KMS-11 (cell line): ENCODE data around the gene RHOU.

Source experiments
- H2AFZ ChIP-seq: fragments of 200-600 bp; sonication (generic); 2 replicates; pipeline ENCODE4 v1.6.1; 2016; ENCODE audit warnings: antibody characterized with exemption, mixed run types, low read depth
- H3K27ac ChIP-seq: fragments of 200-600 bp; sonication (generic); 2 replicates; pipeline ENCODE4 v1.6.1; 2016; ENCODE audit warnings: mild to moderate bottlenecking, mixed run types
- H3K27me3 ChIP-seq: fragments of 200-600 bp; sonication (generic); 2 replicates; pipeline ENCODE4 v1.6.1; 2017; ENCODE audit warnings: mild to moderate bottlenecking, low read depth, mixed run types, moderate library complexity; ENCODE audit not compliant: insufficient read depth
- H3K36me3 ChIP-seq: fragments of 200-600 bp; sonication (generic); 2 replicates; pipeline ENCODE4 v1.6.1; 2017; ENCODE audit warnings: mild to moderate bottlenecking, mixed run types; ENCODE audit not compliant: insufficient read depth
- H3K4me1 ChIP-seq: fragments of 200-600 bp; sonication (generic); 2 replicates; pipeline ENCODE4 v1.6.1; 2016; ENCODE audit warnings: mild to moderate bottlenecking, low read depth, mixed run types; ENCODE audit not compliant: poor library complexity, severe bottlenecking
- H3K4me2 ChIP-seq: fragments of 200-600 bp; sonication (generic); 2 replicates; pipeline ENCODE4 v1.7.0; 2016; ENCODE audit warnings: mild to moderate bottlenecking, mixed run types
- H3K4me3 ChIP-seq: fragments of 200-600 bp; sonication (generic); IDR thresholded peaks from 2 replicates; pipeline ENCODE4 v1.6.1; 2017; ENCODE audit warnings: low read depth, low read length, mixed read lengths; ENCODE audit not compliant: insufficient read depth
- H3K79me2 ChIP-seq: fragments of 200-600 bp; sonication (generic); 2 replicates; pipeline ENCODE4 v1.6.1; 2016; ENCODE audit warnings: low read depth, mixed run types; ENCODE audit not compliant: insufficient read depth
- H3K9ac ChIP-seq: fragments of 200-600 bp; sonication (generic); 2 replicates; pipeline ENCODE4 v1.6.1; 2016; ENCODE audit warnings: mild to moderate bottlenecking, mixed run types
- H4K20me1 ChIP-seq: fragments of 200-600 bp; sonication (generic); 2 replicates; pipeline ENCODE4 v1.6.1; 2016; ENCODE audit warnings: mild to moderate bottlenecking, mixed run types; ENCODE audit not compliant: insufficient read depth
- CTCF ChIP-seq: fragments of 200-600 bp; sonication (generic); conservative IDR thresholded peaks from 2 replicates; pipeline ENCODE4 v1.6.1; 2017; ENCODE audit warnings: low read depth, mild to moderate bottlenecking, antibody characterized with exemption, low read length, moderate library complexity, mixed read lengths

The RHOU gene

GRCh38 chr1:228778026-228778425 is 42.7 kb downstream of the RHOU start:
- no peak for TF ChIP-seq CTCF
- Histone ChIP-seq H3K27ac (no peak overlapping the region), H3K4me2 (no peak overlapping the region), H2AFZ (no peak overlapping the region), H3K9ac (no peak overlapping the region), H3K4me1 (no peaks in the 10 kb centered on the region), H3K27me3 (no peaks in the 10 kb centered on the region), H3K36me3 (no peaks in the 10 kb centered on the region), H4K20me1 (no peaks in the 10 kb centered on the region), H3K79me2 (no peaks in the 10 kb centered on the region), H3K4me3 (no peak overlapping the region)

GRCh38 chr1:228778466-228778865 is 43.2 kb downstream of the RHOU start:
- Histone ChIP-seq H3K79me2 (no peaks in the 10 kb centered on the region), H3K9ac (no peak overlapping the region), H3K4me2 (no peak overlapping the region), H3K4me3 (no peak overlapping the region), H3K4me1 (no peaks in the 10 kb centered on the region), H4K20me1 (no peaks in the 10 kb centered on the region), H3K27me3 (no peaks in the 10 kb centered on the region), H2AFZ (no peak overlapping the region), H3K36me3 (no peaks in the 10 kb centered on the region), H3K27ac (no peak overlapping the region)
- TF ChIP-seq CTCF, result no peak

- H3K27me3 ChIP-seq, result no peaks in the 10 kb centered on the region
- H4K20me1 ChIP-seq, result no peaks in the 10 kb centered on the region
- no peaks in the 10 kb centered on the region for H3K36me3 ChIP-seq
- H3K9ac ChIP-seq, result no peak overlapping the region
- no peak overlapping the region for H2AFZ ChIP-seq
- TF ChIP-seq CTCF, result no peak
- H3K4me2 ChIP-seq, result no peak overlapping the region
- no peak overlapping the region for H3K4me3 ChIP-seq
- H3K27ac ChIP-seq, result no peak overlapping the region
- no peaks in the 10 kb centered on the region for H3K79me2 ChIP-seq
- H3K4me1 ChIP-seq, result no peaks in the 10 kb centered on the region
Measured at GRCh38 chr1:228778961-228779360, 43.7 kb downstream of the RHOU start.

GRCh38 chr1:228781161-228781808 is 46.0 kb downstream of the RHOU start:
- H3K27ac ChIP-seq, result no peak overlapping the region
- H3K4me1 ChIP-seq, result no peaks in the 10 kb centered on the region
- no peak overlapping the region for H3K4me3 ChIP-seq
- H3K4me2 ChIP-seq, result no peak overlapping the region
- no peaks in the 10 kb centered on the region for H3K79me2 ChIP-seq
- H3K9ac ChIP-seq, result no peak overlapping the region
- TF ChIP-seq CTCF, result no peak
- H3K27me3 ChIP-seq, result no peaks in the 10 kb centered on the region
- no peak overlapping the region for H2AFZ ChIP-seq
- no peaks in the 10 kb centered on the region for H4K20me1 ChIP-seq
- H3K36me3 ChIP-seq, result no peaks in the 10 kb centered on the region
